Stimulated activated naive CD4-positive, alpha-beta T cell treated with Interleukin-2 at 50 U/mL for 16 hours (primary cell): Measurements from ENCODE around the gene CDH26.
A peak's percentile ranks its signal among the peaks of the same experiment; 100 is the strongest.

ENCODE experiments used
- DNase-seq: peaks from one replicate; lab custom pipeline; 2025; lab: John Stamatoyannopoulos, UW

The CDH26 gene

DNA sequence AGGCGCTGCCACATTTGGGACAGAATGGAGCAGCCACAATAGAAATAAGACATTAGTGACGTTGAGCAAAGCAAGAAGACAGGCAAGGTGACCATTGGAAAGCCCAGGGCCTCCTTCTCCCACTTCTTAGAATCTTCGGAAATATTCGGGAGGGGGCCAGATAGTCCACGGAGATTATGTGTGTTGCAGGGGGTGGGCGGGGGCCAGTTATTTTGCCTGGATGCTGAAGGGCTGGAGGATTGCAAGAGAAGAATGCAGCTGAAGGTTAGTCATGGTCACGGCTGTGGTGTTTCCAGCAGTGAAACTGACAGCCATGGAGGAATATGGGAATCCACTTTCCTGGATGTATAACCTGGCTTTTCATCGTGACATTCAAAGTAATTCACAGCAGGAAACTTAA, 88.6 kb downstream of the CDH26 start:
- no peak for DNase-seq

DNA sequence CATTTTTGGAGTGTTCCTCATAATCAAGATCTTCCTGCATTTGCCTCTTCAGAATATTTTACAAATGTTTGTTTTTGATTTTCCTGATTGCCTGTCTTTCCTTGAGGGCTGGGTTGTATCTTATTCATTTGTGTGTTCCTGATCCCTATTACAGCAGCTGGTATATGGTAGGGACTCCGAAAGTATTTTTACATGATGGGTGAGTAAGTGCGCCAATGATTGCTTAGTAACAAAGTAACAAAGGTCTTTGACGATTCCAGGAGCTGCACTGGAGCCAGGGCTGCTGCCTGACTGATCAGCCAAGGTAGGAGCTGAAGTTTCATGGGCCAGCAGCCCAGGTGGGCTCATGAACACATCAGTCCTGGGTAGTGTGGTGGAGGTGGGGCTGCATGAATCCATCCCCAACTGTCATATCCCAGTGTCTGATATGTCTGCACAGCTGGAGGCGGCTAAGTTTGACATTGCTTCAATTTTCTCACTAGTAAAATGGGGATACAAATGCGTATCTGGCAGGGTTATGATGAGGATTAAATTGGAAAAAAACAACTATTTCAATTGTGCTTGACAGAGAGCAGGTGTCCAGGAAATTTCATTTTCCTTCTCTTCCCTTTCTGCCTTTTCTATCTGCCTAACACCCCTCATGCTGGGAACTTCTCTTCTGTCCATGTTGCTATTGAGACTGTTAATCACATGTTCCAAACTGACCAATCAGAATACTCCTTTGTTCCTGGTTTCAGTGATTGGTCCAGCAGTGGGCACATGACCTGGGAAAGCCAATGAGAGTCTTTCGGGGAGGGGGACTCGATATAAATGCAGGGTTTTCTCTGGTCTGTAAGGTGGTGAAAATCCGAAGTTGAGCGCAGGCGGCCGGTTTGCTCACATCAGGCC, 90.7 kb downstream of the CDH26 start:
- DNase-seq = no peak

GRCh38 chr20:60049601-60050000, 91.4 kb downstream of the CDH26 start:
- no peak for DNase-seq

DNA sequence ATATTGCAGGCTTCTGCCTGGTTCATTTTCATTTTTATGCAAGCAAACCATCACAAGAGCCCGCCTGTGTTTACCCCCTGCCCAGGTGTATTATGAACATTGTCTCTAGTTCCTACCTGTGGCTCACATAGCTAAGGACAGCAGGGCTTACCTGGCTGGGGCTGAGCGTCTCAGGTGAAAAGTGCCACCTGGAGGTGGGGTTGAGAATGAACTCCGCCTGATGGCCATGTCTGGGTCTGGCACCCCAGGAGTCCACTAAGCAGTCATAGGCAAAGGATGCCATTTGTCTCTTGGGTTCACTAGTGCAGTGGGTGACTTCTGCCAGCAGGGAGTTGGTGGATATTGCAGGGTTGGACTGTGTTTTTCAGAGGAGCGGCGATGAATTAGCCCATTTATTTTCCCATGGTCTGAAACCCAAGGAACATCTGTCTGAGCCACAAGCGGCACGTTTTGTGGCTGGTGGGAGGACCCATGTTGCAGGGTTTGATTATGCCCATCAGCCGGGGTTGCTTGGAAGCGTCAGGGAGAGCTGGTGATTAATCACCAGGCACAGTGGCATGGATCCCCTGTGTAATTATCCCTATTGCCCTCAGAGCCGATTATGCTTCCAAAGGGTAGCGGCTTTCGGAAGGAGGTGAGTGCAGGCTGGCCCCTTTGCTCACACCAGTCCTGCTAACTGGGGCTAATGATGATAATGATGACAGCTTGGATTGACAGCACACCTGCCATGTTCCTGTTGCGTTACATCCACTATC, 92.1 kb downstream of the CDH26 start:
- no peak for DNase-seq

DNA sequence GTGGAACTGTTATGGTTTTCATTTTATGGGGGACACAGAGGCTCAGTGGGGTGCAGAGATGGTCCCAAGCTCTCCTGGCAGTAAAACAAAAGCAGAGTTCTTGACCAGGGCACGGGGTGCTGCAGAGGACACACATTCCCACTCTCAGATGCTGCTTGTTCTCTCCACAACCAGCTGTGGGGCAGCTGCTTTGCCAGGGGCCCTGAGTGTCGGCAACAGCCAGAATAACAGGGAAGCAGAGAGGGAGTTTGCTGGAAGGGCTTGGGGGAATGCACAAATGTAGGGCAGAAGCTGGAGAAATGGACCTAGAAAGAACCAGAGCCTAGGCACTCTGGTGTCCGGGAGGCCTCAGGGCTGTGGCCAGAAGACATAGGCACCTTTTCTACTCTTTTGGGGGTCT, 93.7 kb downstream of the CDH26 start:
- DNase-seq = no peak

DNA sequence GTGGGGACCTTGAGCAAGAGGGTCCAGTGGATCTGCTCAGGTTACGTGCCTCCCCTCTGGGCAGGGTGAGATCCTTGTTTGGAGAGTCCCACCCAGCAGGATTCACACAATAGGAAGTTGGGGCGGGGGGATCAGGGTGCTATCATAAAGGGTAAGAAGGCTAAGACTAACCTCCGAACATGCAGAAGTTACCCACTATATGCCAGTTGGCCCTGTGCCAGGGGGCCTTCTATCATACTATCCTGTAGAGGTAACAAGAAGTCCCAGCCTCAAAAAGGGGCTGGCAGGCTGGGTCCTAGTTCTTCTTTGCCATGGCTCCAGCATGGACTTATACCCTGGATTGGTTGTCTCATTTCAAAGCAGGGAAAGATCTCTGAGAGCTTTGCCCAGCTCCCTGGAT, 94.1 kb downstream of the CDH26 start:
- no peak for DNase-seq

- DNase-seq = no peak
Observed at GRCh38 chr20:60053125-60053817, 95.0 kb downstream of the CDH26 start.

GRCh38 chr20:60053818-60054190, 95.6 kb downstream of the CDH26 start:
- no peak for DNase-seq

DNA sequence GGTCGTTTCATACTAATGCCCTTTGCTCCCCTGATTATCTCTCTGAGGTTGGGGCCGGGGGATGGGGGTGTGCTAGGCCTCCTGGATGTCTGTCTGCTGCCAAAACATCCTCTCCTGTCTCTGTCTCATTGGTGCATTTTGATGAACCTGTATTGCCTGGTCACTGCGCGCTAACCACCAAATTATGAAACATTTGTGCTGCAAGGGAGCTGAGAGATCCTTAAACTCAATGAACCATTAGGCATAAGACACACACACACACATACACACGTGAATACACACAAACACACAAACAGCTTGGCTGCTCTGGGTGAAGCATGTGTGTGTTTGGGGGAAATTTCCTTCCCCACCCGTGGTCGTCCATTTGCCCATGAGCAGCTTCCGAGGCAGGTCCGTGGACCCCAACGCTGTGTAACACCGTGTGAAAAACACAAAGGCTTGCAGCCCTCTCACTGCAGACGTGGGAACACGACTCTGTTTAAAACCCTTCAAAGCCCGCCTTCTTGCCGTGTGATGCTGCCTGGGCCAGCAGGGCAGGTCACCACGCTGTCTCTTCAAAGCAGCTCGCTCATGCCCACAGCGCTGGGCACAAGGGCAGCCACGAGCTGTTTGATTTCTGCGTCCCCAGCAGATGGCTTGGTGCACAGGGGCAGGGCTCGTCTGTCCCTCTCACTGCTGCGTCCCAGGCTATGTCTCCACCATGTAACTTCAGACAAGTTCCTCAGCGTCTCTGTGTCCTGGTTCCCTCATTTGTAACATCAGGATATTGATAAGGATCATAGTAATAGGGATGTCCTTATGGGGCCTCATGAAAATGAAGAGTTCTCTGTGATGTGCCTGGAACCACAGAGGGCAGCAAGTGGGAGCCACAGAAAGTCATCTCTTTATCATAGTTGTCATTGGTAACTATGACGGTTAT, 96.8 kb downstream of the CDH26 start:
- no peak for DNase-seq

DNA sequence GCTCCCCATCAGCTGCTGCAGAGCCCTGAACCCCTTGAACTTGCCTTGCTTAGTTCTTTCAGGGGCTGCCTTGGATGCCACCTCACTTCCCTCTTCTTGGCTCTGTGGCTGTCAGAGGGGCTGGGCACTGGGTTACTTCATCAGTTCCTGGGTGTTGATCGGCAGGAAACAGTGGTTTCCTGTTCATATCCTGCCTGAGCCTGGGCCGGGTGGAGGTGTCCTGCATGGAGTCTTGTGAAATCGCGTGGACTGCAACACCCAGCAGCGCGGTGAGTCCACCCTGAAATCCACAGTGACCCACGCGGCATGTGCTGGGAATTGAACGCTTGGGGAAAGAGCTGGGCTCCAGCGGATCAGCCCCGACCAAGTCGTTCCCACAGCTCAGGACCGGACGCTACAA, 97.5 kb downstream of the CDH26 start:
- peak; percentile 32 for DNase-seq

DNA sequence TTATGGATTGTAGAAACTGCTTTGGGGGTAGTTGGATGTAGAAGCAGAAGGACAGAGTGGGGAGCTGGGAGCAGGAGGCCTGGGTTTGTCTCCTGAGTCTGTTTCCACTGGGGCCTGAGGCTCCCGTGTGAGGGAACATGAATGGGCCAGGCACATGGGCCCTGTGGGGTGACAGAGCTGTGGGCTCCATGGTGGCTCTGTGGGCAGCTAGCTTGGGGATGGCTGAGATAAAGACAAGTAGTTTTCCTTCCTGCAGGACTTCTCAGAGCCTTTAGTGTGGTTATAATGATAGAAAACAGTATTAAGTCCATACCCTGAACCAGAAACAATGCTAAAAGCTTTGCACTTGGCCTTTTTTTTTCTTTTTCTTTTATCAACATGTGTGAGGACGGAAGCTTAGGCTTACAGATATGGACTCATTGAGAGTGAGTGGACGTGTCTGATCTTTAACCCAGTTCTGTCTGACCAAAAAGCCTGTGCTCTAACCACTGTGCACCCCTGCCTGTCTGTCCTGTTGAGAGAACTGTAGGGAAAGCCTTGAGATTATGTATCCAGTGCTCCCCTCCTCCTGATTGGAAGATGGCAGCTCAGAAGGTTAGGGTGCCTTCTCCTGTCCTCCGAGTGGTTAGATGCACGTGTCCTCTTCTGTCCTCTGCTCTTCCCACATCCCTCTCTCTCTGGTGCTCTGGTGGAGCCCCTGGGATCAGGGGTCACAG, 98.3 kb downstream of the CDH26 start:
- DNase-seq = no peak

- DNase-seq = peak; percentile 48
Observed at GRCh38 chr20:60057123-60057865, 99.1 kb downstream of the CDH26 start.

DNA sequence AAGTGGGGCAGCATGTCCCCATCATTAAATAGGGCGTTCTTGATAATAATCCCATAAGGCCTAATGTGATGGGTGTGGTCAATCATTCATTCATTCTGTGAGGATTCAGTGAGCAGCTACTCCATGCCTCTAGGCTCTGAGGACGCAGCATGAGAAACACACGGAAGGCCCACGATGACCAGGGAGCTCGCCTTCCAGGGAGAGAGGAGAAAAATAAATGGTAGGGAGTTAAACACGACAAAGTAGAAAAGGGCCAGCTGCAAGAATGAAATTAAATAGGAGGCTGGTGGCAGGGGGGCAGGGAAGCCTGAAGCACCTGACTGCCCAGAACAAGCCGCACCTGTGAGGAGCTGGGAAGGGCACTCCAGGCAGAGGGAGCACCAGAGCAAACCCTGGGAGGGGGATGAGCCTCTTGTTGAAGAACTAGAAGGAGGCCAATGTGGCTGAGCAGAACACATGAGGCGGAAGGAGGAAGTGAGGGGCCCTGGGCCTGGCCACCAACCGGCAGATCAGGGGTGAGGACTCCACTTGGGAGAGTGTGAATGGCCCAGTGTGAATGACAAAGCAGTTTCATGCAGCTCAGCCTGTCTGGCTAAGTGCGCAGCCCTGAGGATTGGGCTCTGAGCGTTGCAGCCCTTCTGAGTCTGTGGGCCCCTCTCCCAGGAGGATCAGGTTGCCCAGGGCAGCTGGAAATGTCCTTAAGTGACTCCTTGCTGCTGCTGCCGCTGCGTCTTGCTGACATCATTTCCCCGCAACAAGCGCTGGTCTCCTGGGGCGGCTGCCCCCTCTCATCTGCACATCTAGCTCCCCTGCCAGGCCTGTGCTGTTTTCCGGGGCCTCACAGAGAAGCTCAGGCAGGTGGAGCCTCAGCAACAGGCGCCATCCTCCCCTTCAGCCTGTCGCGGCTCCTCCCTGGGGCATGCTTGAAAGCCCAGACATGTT, 99.9 kb downstream of the CDH26 start:
- DNase-seq = peak; percentile 3

DNA sequence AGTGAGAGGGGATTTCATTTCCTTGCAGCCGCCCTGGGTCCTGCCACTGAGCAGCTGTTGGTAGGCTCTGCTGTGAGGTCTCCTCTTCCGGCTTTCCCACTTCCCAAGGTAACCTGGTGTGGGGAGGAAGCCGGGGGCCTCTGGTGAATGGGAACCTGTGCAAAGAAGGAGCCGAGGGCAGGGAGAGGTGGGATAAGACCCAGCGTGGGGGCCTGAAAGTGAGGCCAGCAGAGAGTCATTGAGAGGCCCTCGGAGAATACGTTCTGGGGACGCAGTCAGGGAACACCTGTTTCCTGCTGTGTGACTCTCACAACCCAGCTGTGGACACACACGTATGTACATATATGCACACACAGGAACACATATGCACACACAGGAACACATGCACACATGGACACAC, 100.7 kb downstream of the CDH26 start:
- no peak for DNase-seq

DNA sequence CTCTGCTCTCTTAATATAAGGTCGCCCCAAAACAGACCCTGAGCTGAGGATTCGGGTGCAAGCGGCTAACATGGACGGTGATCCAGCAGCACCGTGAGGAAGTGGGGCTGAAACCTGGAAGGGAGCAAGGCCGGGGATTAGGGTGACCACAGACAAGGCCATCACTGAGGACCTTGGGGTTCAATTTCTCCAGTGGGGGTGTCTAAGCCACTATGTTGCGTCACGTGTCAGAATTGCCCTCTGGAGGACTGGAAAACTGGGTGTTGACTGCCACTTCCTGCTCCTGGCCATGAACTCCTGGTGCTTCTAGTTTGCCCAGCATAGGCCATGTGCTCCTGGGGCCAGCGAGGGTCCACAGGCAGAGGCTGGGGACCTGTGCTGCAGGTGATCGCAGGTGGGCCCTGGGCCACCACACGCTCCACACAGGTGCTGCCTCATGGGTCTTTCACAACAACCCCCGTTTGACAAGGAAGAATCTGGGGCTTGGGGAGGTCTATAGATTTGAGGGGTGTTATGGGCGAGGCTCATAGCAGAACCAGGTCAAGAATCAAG, 101.9 kb downstream of the CDH26 start:
- no peak for DNase-seq

DNA sequence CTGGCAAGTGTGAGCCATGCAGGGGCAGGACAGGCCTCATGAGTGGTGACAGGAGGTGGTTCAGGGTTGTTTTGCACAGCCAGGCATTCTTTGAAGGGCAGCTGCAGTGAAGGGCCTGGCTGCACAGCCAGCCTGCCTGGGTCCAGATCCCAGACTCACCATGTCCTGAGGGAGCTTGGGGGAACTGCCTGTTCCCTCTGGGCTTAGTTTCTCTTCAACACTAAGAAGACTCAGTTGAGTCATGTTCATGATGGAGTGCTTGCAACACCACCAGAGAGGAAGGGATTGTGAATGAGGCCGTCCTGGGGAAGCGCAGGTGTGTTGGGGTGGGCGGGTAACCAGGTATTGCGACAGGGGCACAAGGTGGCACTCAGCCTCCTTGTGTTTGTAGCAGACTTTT, 102.4 kb downstream of the CDH26 start:
- DNase-seq = no peak

DNA sequence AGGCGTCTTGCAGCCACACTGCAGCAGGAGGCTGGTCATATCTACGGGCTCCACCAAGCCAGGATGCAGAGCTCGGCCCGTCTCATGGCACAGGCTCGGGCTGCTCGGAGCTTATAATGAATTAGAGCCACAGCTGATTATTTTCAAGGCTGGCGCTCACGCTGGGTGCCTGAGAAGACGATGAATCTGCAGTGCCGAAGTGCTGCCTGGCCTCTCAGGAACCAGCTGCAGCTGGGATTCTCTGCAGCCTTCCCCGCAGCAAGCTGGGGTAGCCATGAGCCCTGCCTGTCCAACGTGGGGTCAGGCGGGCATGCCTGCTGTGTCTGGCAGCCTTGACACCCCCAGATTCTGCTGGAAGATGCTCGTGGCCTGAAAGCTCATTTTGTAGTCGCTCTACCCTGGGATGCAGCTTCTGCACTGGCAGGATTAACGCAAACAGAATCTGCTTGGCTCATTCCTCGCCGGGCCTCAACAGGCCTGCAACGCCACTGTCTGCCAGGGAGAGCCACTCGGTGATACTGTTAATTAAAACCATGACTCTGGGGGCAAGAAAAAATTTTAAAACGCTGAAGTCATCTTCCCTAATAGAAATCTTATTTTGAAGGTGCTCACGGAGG, 104.3 kb downstream of the CDH26 start:
- DNase-seq = no peak

- DNase-seq = no peak
Observed at GRCh38 chr20:60063048-60063451, 104.8 kb downstream of the CDH26 start.
